H9 (cell line): Measurements from ENCODE around the gene ACKR1. TPM values are rescaled to one million over a fixed set of nuclear protein-coding genes. Genes with fewer than 3 reads are reported as not detected.

Experiments
- DNase-seq: peaks from one replicate; pipeline ENCODE4 v3.0.0-alpha.2; 2017
- H2AFZ ChIP-seq: one replicate; pipeline ENCODE4 v1.6.1; 2013; ENCODE audit warnings: mild to moderate bottlenecking, low read length, control low read depth, moderate library complexity
- H2AK5ac ChIP-seq: 2 replicates; pipeline ENCODE4 v1.6.1; 2013; ENCODE audit warnings: low read length, control low read depth, mixed read lengths; ENCODE audit not compliant: insufficient read length
- H2BK120ac ChIP-seq: one replicate; pipeline ENCODE4 v1.6.1; 2013; ENCODE audit warnings: low read depth, mild to moderate bottlenecking, low read length, control low read depth, inconsistent platforms; ENCODE audit not compliant: poor library complexity, severe bottlenecking
- H2BK12ac ChIP-seq: 2 replicates; pipeline ENCODE4 v1.6.1; 2013; ENCODE audit warnings: low read length, control low read depth, mixed read lengths, low read depth; ENCODE audit not compliant: insufficient read length
- H2BK15ac ChIP-seq: 2 replicates; pipeline ENCODE4 v1.6.1; 2013; ENCODE audit warnings: low read depth, low read length, control low read depth
- H2BK20ac ChIP-seq: one replicate; pipeline ENCODE4 v1.6.1; 2013; ENCODE audit warnings: low read depth, mild to moderate bottlenecking, low read length, control low read depth, inconsistent platforms; ENCODE audit not compliant: poor library complexity, severe bottlenecking
- H2BK5ac ChIP-seq: 2 replicates; pipeline ENCODE4 v1.6.1; 2013; ENCODE audit warnings: low read length, control low read depth, mixed read lengths; ENCODE audit not compliant: insufficient read length
- H3K14ac ChIP-seq: 2 replicates; pipeline ENCODE4 v1.6.1; 2013; ENCODE audit warnings: low read length, control low read depth; ENCODE audit not compliant: insufficient read depth
- H3K18ac ChIP-seq: 2 replicates; pipeline ENCODE4 v1.6.1; 2013; ENCODE audit warnings: low read depth, mild to moderate bottlenecking, mixed read lengths, low read length, control low read depth; ENCODE audit not compliant: insufficient read length
- H3K23ac ChIP-seq: 2 replicates; pipeline ENCODE4 v1.6.1; 2013; ENCODE audit warnings: low read length, control low read depth, mixed read lengths, low read depth; ENCODE audit not compliant: insufficient read length
- H3K23me2 ChIP-seq: 2 replicates; pipeline ENCODE4 v1.6.1; 2013; ENCODE audit warnings: low read depth, mild to moderate bottlenecking, mixed read lengths, low read length, control low read depth; ENCODE audit not compliant: insufficient read length, poor library complexity, severe bottlenecking
- H3K27ac ChIP-seq: 2 replicates; pipeline ENCODE4 v1.5.1; 2013; ENCODE audit warnings: low read length, control low read depth, mixed read lengths, low read depth; ENCODE audit not compliant: insufficient read length
- H3K27me3 ChIP-seq: 2 replicates; pipeline ENCODE4 v1.6.1; 2013; ENCODE audit warnings: low read length, control low read depth, inconsistent platforms; ENCODE audit not compliant: insufficient read depth
- H3K4ac ChIP-seq: 2 replicates; pipeline ENCODE4 v1.6.1; 2013; ENCODE audit warnings: low read depth, mild to moderate bottlenecking, control low read depth, inconsistent platforms, low read length, moderate library complexity
- H3K4me1 ChIP-seq: 2 replicates; pipeline ENCODE4 v1.6.1; 2013; ENCODE audit warnings: low read length, control low read depth, inconsistent platforms; ENCODE audit not compliant: insufficient read depth
- H3K4me2 ChIP-seq: 2 replicates; pipeline ENCODE4 v1.6.1; 2013; ENCODE audit warnings: low read length, control low read depth, mixed read lengths; ENCODE audit not compliant: insufficient read length, insufficient read depth
- H3K56ac ChIP-seq: 2 replicates; pipeline ENCODE4 v1.6.1; 2013; ENCODE audit warnings: low read depth, mild to moderate bottlenecking, mixed read lengths, low read length, control low read depth; ENCODE audit not compliant: insufficient read length
- H3K79me1 ChIP-seq: 2 replicates; pipeline ENCODE4 v1.6.1; 2013; ENCODE audit warnings: low read depth, mild to moderate bottlenecking, moderate library complexity, low read length, control low read depth, inconsistent platforms; ENCODE audit not compliant: insufficient read depth, poor library complexity, severe bottlenecking
- H3K79me2 ChIP-seq: 2 replicates; pipeline ENCODE4 v1.6.1; 2013; ENCODE audit warnings: low read length, control low read depth, inconsistent platforms; ENCODE audit not compliant: insufficient read depth
- H3K9ac ChIP-seq: 2 replicates; pipeline ENCODE4 v1.6.1; 2013; ENCODE audit warnings: low read length, control low read depth, mixed read lengths; ENCODE audit not compliant: insufficient read length; ENCODE audit errors: extremely low read depth
- H3K9me3 ChIP-seq: one replicate; pipeline ENCODE4 v1.6.1; 2013; ENCODE audit warnings: low read depth, low read length, inconsistent platforms; ENCODE audit not compliant: control insufficient read depth
- H3T11ph ChIP-seq: one replicate; pipeline ENCODE4 v1.6.1; 2013; ENCODE audit warnings: mild to moderate bottlenecking, low read length, control low read depth, inconsistent platforms
- H4K20me1 ChIP-seq: one replicate; pipeline ENCODE4 v1.6.1; 2013; ENCODE audit not compliant: control insufficient read depth, insufficient read length, insufficient read depth
- H4K5ac ChIP-seq: 2 replicates; pipeline ENCODE4 v1.6.1; 2013; ENCODE audit warnings: low read depth, mild to moderate bottlenecking, mixed read lengths, low read length, control low read depth; ENCODE audit not compliant: insufficient read length
- H4K8ac ChIP-seq: replicated peaks from 2 replicates; pipeline ENCODE4 v1.6.1; 2013; ENCODE audit warnings: low read length, control low read depth, mixed read lengths, low read depth; ENCODE audit not compliant: insufficient read length
- H4K91ac ChIP-seq: 2 replicates; pipeline ENCODE4 v1.6.1; 2013; ENCODE audit warnings: low read depth, mild to moderate bottlenecking, moderate library complexity, mixed read lengths, low read length, control low read depth; ENCODE audit not compliant: insufficient read length
- H3K27ac Mint-ChIP-seq, 3 experiments: 2 replicates in 2 of 3; 3 replicates in 1 of 3; pipeline ENCODE4 v1.8.0; 2020 to 2021; ENCODE audit warnings: mixed read lengths in 3 of 3, mild to moderate bottlenecking in 1 of 3, moderate library complexity in 1 of 3
- H3K27me3 Mint-ChIP-seq: 2 replicates; pipeline ENCODE4 v1.8.0; 2021; ENCODE audit warnings: low read depth, mild to moderate bottlenecking, moderate library complexity, mixed read lengths
- H3K36me3 Mint-ChIP-seq, 3 experiments: 2 replicates in 2 of 3; 3 replicates in 1 of 3; pipeline ENCODE4 v1.8.0; 2020 to 2021; ENCODE audit warnings: low read depth in 3 of 3, mixed read lengths in 3 of 3; ENCODE audit not compliant: insufficient read depth in 1 of 3
- H3K4me1 Mint-ChIP-seq, 2 experiments: 2 replicates each; pipeline ENCODE4 v1.8.0; 2020; ENCODE audit warnings: mixed read lengths in 2 of 2
- H3K4me3 Mint-ChIP-seq, 2 experiments: 2 replicates in 1 of 2; 3 replicates in 1 of 2; pipeline ENCODE4 v1.8.0; 2020 to 2021; ENCODE audit warnings: mild to moderate bottlenecking in 2 of 2, mixed read lengths in 2 of 2, moderate library complexity in 1 of 2
- H3K9me3 Mint-ChIP-seq, 2 experiments: 2 replicates in 1 of 2; 3 replicates in 1 of 2; pipeline ENCODE4 v1.8.0; 2020; ENCODE audit warnings: mild to moderate bottlenecking in 2 of 2, mixed read lengths in 2 of 2, moderate library complexity in 1 of 2
- CTCF ChIP-seq: fragments of 200-600 bp; sonication (generic); conservative IDR thresholded peaks from 3 replicates; pipeline ENCODE4 v1.8.0; 2021; ENCODE audit warnings: antibody characterized with exemption, mild to moderate bottlenecking
- WGBS: extraction: QIAGEN DNeasy Blood & Tissue Kit; methylation state at CpG from one replicate; pipeline ENCODE4 v1.1.7; 2013; ENCODE audit warnings: missing lambda C conversion rate, low lambda C conversion rate, mixed read lengths; ENCODE audit not compliant: insufficient read length; ENCODE audit errors: extremely low coverage; 5-methylcytosine and 5-hydroxymethylcytosine counted together
- total RNA-seq: library from RNA; stranded (reverse); gene quantifications from 2 replicates; pipeline ENCODE4 v1.2.1, GENCODE V29; 2021

ACKR1 gene
- total RNA-seq, 1 experiment from 2014 or later = 0.26 TPM

- H3K4me3 Mint-ChIP-seq = no peak overlapping the region
These were observed 4.8 kb upstream of the ACKR1 start for GRCh38 chr1:159199901-159200300.

More at GRCh38 chr1:159199901-159200300, 4.8 kb upstream of the ACKR1 start:
- no peaks in the 10 kb centered on the region for H3K9me3 Mint-ChIP-seq
- DNase-seq = no peak
- no peak overlapping the region for H2AK5ac ChIP-seq
- no peak overlapping the region for H2AFZ ChIP-seq
- no peak overlapping the region for H2BK120ac ChIP-seq
- H3K9ac ChIP-seq = no peak overlapping the region
- H4K5ac ChIP-seq = no peak overlapping the region
- H3K23me2 ChIP-seq = no peaks in the 10 kb centered on the region
- no peaks in the 10 kb centered on the region for H3K27me3 ChIP-seq
- no peak overlapping the region for H3K27ac Mint-ChIP-seq
- H3K14ac ChIP-seq = no peak overlapping the region
- H3K36me3 Mint-ChIP-seq = no peaks in the 10 kb centered on the region; a peak in 1 of 7 replicates
- no peak overlapping the region for H3K4me2 ChIP-seq
- H2BK12ac ChIP-seq = no peak overlapping the region
- no peak overlapping the region for H2BK15ac ChIP-seq
- H3K27ac ChIP-seq = no peak overlapping the region
- TF ChIP-seq CTCF = no peak
- H3K4ac ChIP-seq = no peak overlapping the region
- H2BK20ac ChIP-seq = no peak overlapping the region
- H3K4me1 Mint-ChIP-seq = peaks cover 5 to 21% of the 10 kb centered on the region in 2 experiments
- no peak overlapping the region for H4K8ac ChIP-seq
- H3K18ac ChIP-seq = no peak overlapping the region
- no peak overlapping the region for H4K91ac ChIP-seq
- no peaks in the 10 kb centered on the region for H4K20me1 ChIP-seq
- no peak overlapping the region for H2BK5ac ChIP-seq
- no peak overlapping the region for H3K56ac ChIP-seq
- H3K27me3 Mint-ChIP-seq = peaks cover 2% of the 10 kb centered on the region; the same call in 1 of the 2 replicates
- H3K9me3 ChIP-seq = no peaks in the 10 kb centered on the region
- H3K79me1 ChIP-seq = no peaks in the 10 kb centered on the region
- WGBS = no CpG with 5 or more reads among the region's 5 CpGs
- no peak overlapping the region for H3T11ph ChIP-seq
- no peak overlapping the region for H3K23ac ChIP-seq
- H3K79me2 ChIP-seq = no peaks in the 10 kb centered on the region
- no peaks in the 10 kb centered on the region for H3K4me1 ChIP-seq
